Measurements from ENCODE around the gene NOX3.

Gene NOX3

GRCh38 chr6:155444120-155444917, 11.3 kb downstream of the NOX3 start:
- no peaks in the 10 kb centered on the region for H3K36me3 ChIP-seq (ENCODE audit: control insufficient read depth in 1 of 2, insufficient read depth in 2 of 2, low read length in 2 of 2)
- no peak overlapping the region for H3K14ac ChIP-seq (ENCODE audit: low read length)
- no peak overlapping the region for H2AFZ ChIP-seq (ENCODE audit: insufficient read depth, low read length, poor library complexity)
- no peak for DNase-seq
- H3K9ac ChIP-seq (ENCODE audit: low read length) = no peak overlapping the region
- H3K79me1 ChIP-seq (ENCODE audit: low read length) = no peaks in the 10 kb centered on the region
- H3K9me3 ChIP-seq (ENCODE audit: insufficient read depth, low read depth, low read length) = no peaks in the 10 kb centered on the region
- H3K27me3 ChIP-seq (ENCODE audit: insufficient read depth, low read length) = no peaks in the 10 kb centered on the region
- H4K12ac ChIP-seq (ENCODE audit: low read depth, low read length) = no peak overlapping the region
- WGBS (ENCODE audit: extremely low coverage, insufficient coverage, insufficient read length) = no CpG with 5 or more reads among the region's 9 CpGs
- no peak overlapping the region for H3K23ac ChIP-seq (ENCODE audit: low read length)
- H3K18ac ChIP-seq (ENCODE audit: low read length) = no peak overlapping the region
- H2BK120ac ChIP-seq (ENCODE audit: insufficient read depth, low read length, poor library complexity) = no peak overlapping the region
- H3K4ac ChIP-seq (ENCODE audit: low read depth, low read length) = no peak overlapping the region
- no peaks in the 10 kb centered on the region for H3K79me2 ChIP-seq (ENCODE audit: control insufficient read depth, insufficient read depth, low read length, poor library complexity)
- no peaks in the 10 kb centered on the region for H3K4me1 ChIP-seq (ENCODE audit: control insufficient read depth in 1 of 2, insufficient read depth in 2 of 2, low read length in 2 of 2)
- H3K4me3 ChIP-seq (ENCODE audit: low read depth, low read length) = no peak overlapping the region
- no peak overlapping the region for H4K8ac ChIP-seq (ENCODE audit: low read depth, low read length)
- H2BK5ac ChIP-seq (ENCODE audit: low read depth, low read length, poor library complexity) = no peak overlapping the region
- no peak overlapping the region for H2BK12ac ChIP-seq (ENCODE audit: low read length)
- no peak overlapping the region for H4K91ac ChIP-seq (ENCODE audit: low read depth, low read length)
- no peak overlapping the region for H2AK5ac ChIP-seq (ENCODE audit: low read length)
- no peak overlapping the region for H3K4me2 ChIP-seq (ENCODE audit: low read length)
- no peak overlapping the region for H3K27ac ChIP-seq (ENCODE audit: low read depth, low read length)

DNA sequence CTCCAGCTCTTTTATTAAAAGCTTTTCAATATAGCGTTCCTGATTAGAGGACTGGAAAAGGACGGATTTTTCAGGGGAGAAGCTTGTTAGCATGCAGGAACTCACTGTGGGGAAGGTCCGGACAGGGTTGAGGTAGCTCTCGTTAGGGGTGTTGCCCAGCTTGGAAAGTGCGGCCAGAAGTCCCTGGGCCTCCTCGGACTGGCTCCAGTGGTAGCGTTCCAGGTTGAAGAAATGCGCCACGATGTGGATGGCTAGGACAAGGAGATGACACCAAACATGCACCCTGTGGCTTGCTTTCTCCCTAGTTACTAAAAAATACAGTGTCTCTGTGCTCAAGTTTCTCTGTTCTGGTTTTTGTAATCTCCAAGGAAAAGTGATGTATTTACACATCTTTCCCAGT, 12.5 kb downstream of the NOX3 start:
- H2BK120ac ChIP-seq (ENCODE audit: insufficient read depth, low read length, poor library complexity) = no peak overlapping the region
- H3K4me3 ChIP-seq (ENCODE audit: low read depth, low read length) = no peak overlapping the region
- WGBS (ENCODE audit: extremely low coverage, insufficient coverage, insufficient read length) = no CpG with 5 or more reads among the region's 9 CpGs

GRCh38 chr6:155442562-155442961, 13.1 kb downstream of the NOX3 start:
- H3K9me3 ChIP-seq (ENCODE audit: insufficient read depth, low read depth, low read length) = no peaks in the 10 kb centered on the region
- H2AK5ac ChIP-seq (ENCODE audit: low read length) = no peak overlapping the region
- no CpG with 5 or more reads among the region's 5 CpGs for WGBS (ENCODE audit: extremely low coverage, insufficient coverage, insufficient read length)
- H2AFZ ChIP-seq (ENCODE audit: insufficient read depth, low read length, poor library complexity) = no peak overlapping the region
- no peaks in the 10 kb centered on the region for H3K27me3 ChIP-seq (ENCODE audit: insufficient read depth, low read length)
- H2BK5ac ChIP-seq (ENCODE audit: low read depth, low read length, poor library complexity) = no peak overlapping the region
- H3K27ac ChIP-seq (ENCODE audit: low read depth, low read length) = no peak overlapping the region
- no peak overlapping the region for H3K4me2 ChIP-seq (ENCODE audit: low read length)
- no peak for DNase-seq
- H3K18ac ChIP-seq (ENCODE audit: low read length) = no peak overlapping the region
- H3K14ac ChIP-seq (ENCODE audit: low read length) = no peak overlapping the region
- no peak overlapping the region for H3K9ac ChIP-seq (ENCODE audit: low read length)
- no peak overlapping the region for H4K91ac ChIP-seq (ENCODE audit: low read depth, low read length)
- H3K79me2 ChIP-seq (ENCODE audit: control insufficient read depth, insufficient read depth, low read length, poor library complexity) = no peaks in the 10 kb centered on the region
- H3K79me1 ChIP-seq (ENCODE audit: low read length) = no peaks in the 10 kb centered on the region
- no peak overlapping the region for H4K8ac ChIP-seq (ENCODE audit: low read depth, low read length)
- H2BK12ac ChIP-seq (ENCODE audit: low read length) = no peak overlapping the region
- no peak overlapping the region for H3K4me3 ChIP-seq (ENCODE audit: low read depth, low read length)
- H3K23ac ChIP-seq (ENCODE audit: low read length) = no peak overlapping the region
- no peak overlapping the region for H4K12ac ChIP-seq (ENCODE audit: low read depth, low read length)
- H3K36me3 ChIP-seq (ENCODE audit: control insufficient read depth in 1 of 2, insufficient read depth in 2 of 2, low read length in 2 of 2) = no peaks in the 10 kb centered on the region
- no peak overlapping the region for H3K4ac ChIP-seq (ENCODE audit: low read depth, low read length)
- no peak overlapping the region for H2BK120ac ChIP-seq (ENCODE audit: insufficient read depth, low read length, poor library complexity)
- no peaks in the 10 kb centered on the region for H3K4me1 ChIP-seq (ENCODE audit: control insufficient read depth in 1 of 2, insufficient read depth in 2 of 2, low read length in 2 of 2)

More for the DNA sequence above, 12.5 kb downstream of the NOX3 start:
- Histone ChIP-seq H3K27me3 (ENCODE audit: insufficient read depth, low read length) (no peaks in the 10 kb centered on the region), H3K14ac (ENCODE audit: low read length) (no peak overlapping the region), H4K91ac (ENCODE audit: low read depth, low read length) (no peak overlapping the region), H2AK5ac (ENCODE audit: low read length) (no peak overlapping the region), H4K12ac (ENCODE audit: low read depth, low read length) (no peak overlapping the region), H3K79me1 (ENCODE audit: low read length) (no peaks in the 10 kb centered on the region), H3K9ac (ENCODE audit: low read length) (no peak overlapping the region), H3K36me3 (ENCODE audit: control insufficient read depth in 1 of 2, insufficient read depth in 2 of 2, low read length in 2 of 2) (no peaks in the 10 kb centered on the region), H2BK5ac (ENCODE audit: low read depth, low read length, poor library complexity) (no peak overlapping the region), H3K9me3 (ENCODE audit: insufficient read depth, low read depth, low read length) (no peaks in the 10 kb centered on the region), H2BK12ac (ENCODE audit: low read length) (no peak overlapping the region), H2AFZ (ENCODE audit: insufficient read depth, low read length, poor library complexity) (no peak overlapping the region), H4K8ac (ENCODE audit: low read depth, low read length) (no peak overlapping the region), H3K4me2 (ENCODE audit: low read length) (no peak overlapping the region), H3K4ac (ENCODE audit: low read depth, low read length) (no peak overlapping the region), H3K23ac (ENCODE audit: low read length) (no peak overlapping the region), H3K27ac (ENCODE audit: low read depth, low read length) (no peak overlapping the region), H3K18ac (ENCODE audit: low read length) (no peak overlapping the region), H3K79me2 (ENCODE audit: control insufficient read depth, insufficient read depth, low read length, poor library complexity) (no peaks in the 10 kb centered on the region), H3K4me1 (ENCODE audit: control insufficient read depth in 1 of 2, insufficient read depth in 2 of 2, low read length in 2 of 2) (no peaks in the 10 kb centered on the region)
- DNase-seq = no peak

DNA sequence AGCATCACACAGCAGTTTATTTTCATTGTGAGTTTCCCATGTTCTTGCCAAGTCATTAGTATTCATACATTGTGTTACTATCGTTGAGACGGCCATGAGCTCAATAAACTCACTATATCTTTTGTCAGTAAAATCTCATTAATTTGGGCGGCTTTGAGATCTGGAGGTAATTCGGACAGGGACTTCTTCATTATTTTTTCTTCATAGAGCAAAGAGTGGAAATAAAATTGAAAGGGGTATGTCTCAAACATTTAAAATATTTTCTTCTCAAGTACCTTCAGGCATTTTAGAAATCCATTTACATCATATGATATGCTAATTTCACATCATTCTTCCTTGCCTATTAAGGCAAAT, 14.6 kb downstream of the NOX3 start:
- no peak overlapping the region for H4K8ac ChIP-seq (ENCODE audit: low read depth, low read length)
- no peak for DNase-seq
- H3K27ac ChIP-seq (ENCODE audit: low read depth, low read length) = no peak overlapping the region
- H3K4ac ChIP-seq (ENCODE audit: low read depth, low read length) = no peak overlapping the region
- H2BK12ac ChIP-seq (ENCODE audit: low read length) = no peak overlapping the region
- H3K79me2 ChIP-seq (ENCODE audit: control insufficient read depth, insufficient read depth, low read length, poor library complexity) = no peaks in the 10 kb centered on the region
- no peaks in the 10 kb centered on the region for H3K4me1 ChIP-seq (ENCODE audit: control insufficient read depth in 1 of 2, insufficient read depth in 2 of 2, low read length in 2 of 2)
- no peaks in the 10 kb centered on the region for H3K9me3 ChIP-seq (ENCODE audit: insufficient read depth, low read depth, low read length)
- H3K4me3 ChIP-seq (ENCODE audit: low read depth, low read length) = no peak overlapping the region
- no peak overlapping the region for H2AFZ ChIP-seq (ENCODE audit: insufficient read depth, low read length, poor library complexity)
- no CpG with 5 or more reads among the region's 4 CpGs for WGBS (ENCODE audit: extremely low coverage, insufficient coverage, insufficient read length)
- no peaks in the 10 kb centered on the region for H3K79me1 ChIP-seq (ENCODE audit: low read length)
- H2BK120ac ChIP-seq (ENCODE audit: insufficient read depth, low read length, poor library complexity) = no peak overlapping the region
- no peak overlapping the region for H4K91ac ChIP-seq (ENCODE audit: low read depth, low read length)
- no peaks in the 10 kb centered on the region for H3K36me3 ChIP-seq (ENCODE audit: control insufficient read depth in 1 of 2, insufficient read depth in 2 of 2, low read length in 2 of 2)
- H2BK5ac ChIP-seq (ENCODE audit: low read depth, low read length, poor library complexity) = no peak overlapping the region
- H3K23ac ChIP-seq (ENCODE audit: low read length) = no peak overlapping the region
- H3K18ac ChIP-seq (ENCODE audit: low read length) = no peak overlapping the region
- no peaks in the 10 kb centered on the region for H3K27me3 ChIP-seq (ENCODE audit: insufficient read depth, low read length)
- no peak overlapping the region for H3K4me2 ChIP-seq (ENCODE audit: low read length)
- H2AK5ac ChIP-seq (ENCODE audit: low read length) = no peak overlapping the region
- H3K9ac ChIP-seq (ENCODE audit: low read length) = no peak overlapping the region
- H3K14ac ChIP-seq (ENCODE audit: low read length) = no peak overlapping the region
- no peak overlapping the region for H4K12ac ChIP-seq (ENCODE audit: low read depth, low read length)

Measured in trophoblast cell (in vitro differentiated cells and primary cell).